Endothelial cell of umbilical vein (primary cell): ENCODE measurements around the gene GOLGA6L1.

Experiments used
- EZH2 ChIP-seq: IDR thresholded peaks from 2 replicates; pipeline ENCODE4 v1.6.1; 2012; ENCODE audit warnings: borderline replicate concordance, low read depth, mild to moderate bottlenecking, moderate library complexity, low read length, inconsistent platforms; ENCODE audit not compliant: severe bottlenecking
- GATA2 ChIP-seq: IDR thresholded peaks from 2 replicates; pipeline ENCODE4 v1.7.0; 2011; ENCODE audit warnings: low read depth, mild to moderate bottlenecking, moderate library complexity, mixed read lengths, low read length; ENCODE audit not compliant: insufficient read length, insufficient read depth
- MYC ChIP-seq: IDR thresholded peaks from one replicate; pipeline ENCODE4 v1.6.1; 2011; ENCODE audit warnings: mild to moderate bottlenecking, low read depth, low read length
- POLR2A ChIP-seq: IDR thresholded peaks from 2 replicates; pipeline ENCODE4 v1.6.1; 2012; ENCODE audit warnings: low read depth, mild to moderate bottlenecking, control low read depth, low read length
- POLR2AphosphoS5 ChIP-seq: IDR thresholded peaks from 2 replicates; pipeline ENCODE4 v1.6.1; 2012; ENCODE audit warnings: low read depth, mild to moderate bottlenecking, control low read depth, low read length, moderate library complexity; ENCODE audit not compliant: insufficient read depth
- TF ChIP-seq, protein P1 (sequence below), 2 donors: IDR thresholded peaks; 1 replicate in 1 of 2; 2 replicates in 1 of 2; pipeline ENCODE4 v1.5.1; 2011; ENCODE audit warnings: low read length in 2 of 2, mild to moderate bottlenecking in 2 of 2, moderate library complexity in 2 of 2, control low read depth in 1 of 2, inconsistent platforms in 1 of 2, low read depth in 1 of 2; ENCODE audit not compliant: insufficient read depth in 1 of 2; ENCODE audit errors: extremely low read depth in 1 of 2
- TF ChIP-seq, protein P2 (sequence below): IDR thresholded peaks from 2 replicates; pipeline ENCODE4 v1.6.1; 2011; ENCODE audit not compliant: insufficient read depth, insufficient read length

GRCh38 chr15:23079766-23080165, 56.9 kb downstream of the GOLGA6L1 start:
- TF ChIP-seq, protein P1, sequence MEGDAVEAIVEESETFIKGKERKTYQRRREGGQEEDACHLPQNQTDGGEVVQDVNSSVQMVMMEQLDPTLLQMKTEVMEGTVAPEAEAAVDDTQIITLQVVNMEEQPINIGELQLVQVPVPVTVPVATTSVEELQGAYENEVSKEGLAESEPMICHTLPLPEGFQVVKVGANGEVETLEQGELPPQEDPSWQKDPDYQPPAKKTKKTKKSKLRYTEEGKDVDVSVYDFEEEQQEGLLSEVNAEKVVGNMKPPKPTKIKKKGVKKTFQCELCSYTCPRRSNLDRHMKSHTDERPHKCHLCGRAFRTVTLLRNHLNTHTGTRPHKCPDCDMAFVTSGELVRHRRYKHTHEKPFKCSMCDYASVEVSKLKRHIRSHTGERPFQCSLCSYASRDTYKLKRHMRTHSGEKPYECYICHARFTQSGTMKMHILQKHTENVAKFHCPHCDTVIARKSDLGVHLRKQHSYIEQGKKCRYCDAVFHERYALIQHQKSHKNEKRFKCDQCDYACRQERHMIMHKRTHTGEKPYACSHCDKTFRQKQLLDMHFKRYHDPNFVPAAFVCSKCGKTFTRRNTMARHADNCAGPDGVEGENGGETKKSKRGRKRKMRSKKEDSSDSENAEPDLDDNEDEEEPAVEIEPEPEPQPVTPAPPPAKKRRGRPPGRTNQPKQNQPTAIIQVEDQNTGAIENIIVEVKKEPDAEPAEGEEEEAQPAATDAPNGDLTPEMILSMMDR (IDR thresholded peaks at IDR 0.05; ENCODE audit: extremely low read depth in 1 of 2, insufficient read depth in 1 of 2, low read depth in 1 of 2, low read length in 2 of 2) = no peak
- no peak for TF ChIP-seq POLR2AphosphoS5
- no peak for TF ChIP-seq POLR2A
- TF ChIP-seq, protein P2, sequence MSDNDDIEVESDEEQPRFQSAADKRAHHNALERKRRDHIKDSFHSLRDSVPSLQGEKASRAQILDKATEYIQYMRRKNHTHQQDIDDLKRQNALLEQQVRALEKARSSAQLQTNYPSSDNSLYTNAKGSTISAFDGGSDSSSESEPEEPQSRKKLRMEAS = no peak
- no peak for TF ChIP-seq EZH2
- no peak for TF ChIP-seq MYC
- no peak for TF ChIP-seq GATA2
